NB4 (cell line): Measurements from ENCODE around the gene ADRB2.

Experiments used
- CTCF ChIP-seq: IDR thresholded peaks from one replicate; pipeline ENCODE4 v1.5.1; 2012; ENCODE audit warnings: low read depth, low read length
- POLR2A ChIP-seq: IDR thresholded peaks from 2 replicates; pipeline ENCODE4 v1.6.1; 2011; ENCODE audit warnings: mild to moderate bottlenecking; ENCODE audit not compliant: insufficient read length; ENCODE audit errors: extremely low read depth

GRCh38 chr5:148847456-148847855, 21.0 kb downstream of the ADRB2 start:
- TF ChIP-seq CTCF, result no peak
- no peak for TF ChIP-seq POLR2A
